GM19463 (cell line): ENCODE results near the gene THSD7B.

Experiments
- ATAC-seq: cut with Tn5 transposase; IDR thresholded peaks from one replicate; pipeline ENCODE4 v1.9.1; 2021; ENCODE audit warnings: mild to moderate bottlenecking, moderate library complexity; ENCODE audit not compliant: unreplicated experiment

THSD7B gene

DNA sequence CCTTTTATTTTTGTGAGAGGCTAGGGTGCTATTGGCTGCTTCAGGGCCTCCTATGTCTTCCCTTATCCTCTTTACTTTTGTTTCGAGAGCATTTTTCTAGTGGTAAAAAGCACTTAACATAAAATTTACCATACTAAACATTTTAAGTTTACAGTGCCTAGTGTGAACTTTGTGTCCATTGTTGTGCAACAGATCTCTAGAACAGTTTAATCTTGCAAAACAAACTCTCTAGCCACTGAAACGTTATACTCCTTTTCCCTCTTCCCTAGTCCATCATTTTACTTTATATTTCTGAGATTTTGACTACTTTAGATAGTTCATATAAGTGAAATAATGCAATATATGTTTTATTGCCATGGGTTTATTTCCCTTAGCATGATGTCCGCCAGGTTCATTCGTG is 580.6 kb downstream of the THSD7B start:
- ATAC-seq = no peak

DNA sequence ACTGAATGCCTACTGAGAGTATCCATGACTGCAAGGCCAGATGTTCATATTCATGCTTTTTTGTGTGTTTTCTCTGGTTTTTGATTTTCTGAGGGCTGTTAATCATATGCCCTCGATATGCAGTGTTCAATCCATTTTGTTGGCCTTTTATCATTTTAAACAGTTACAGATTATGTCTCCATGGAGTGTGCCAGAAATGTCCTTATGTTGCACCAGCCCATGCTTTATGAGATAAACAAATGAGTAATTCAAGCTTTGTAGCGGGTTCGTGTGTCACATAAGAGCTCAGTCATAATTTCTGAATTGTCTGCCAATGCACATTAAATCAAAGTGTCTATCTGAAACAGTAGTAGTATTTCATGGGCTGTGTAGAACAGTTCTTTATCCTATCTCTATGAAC is 583.0 kb downstream of the THSD7B start:
- no peak for ATAC-seq

DNA sequence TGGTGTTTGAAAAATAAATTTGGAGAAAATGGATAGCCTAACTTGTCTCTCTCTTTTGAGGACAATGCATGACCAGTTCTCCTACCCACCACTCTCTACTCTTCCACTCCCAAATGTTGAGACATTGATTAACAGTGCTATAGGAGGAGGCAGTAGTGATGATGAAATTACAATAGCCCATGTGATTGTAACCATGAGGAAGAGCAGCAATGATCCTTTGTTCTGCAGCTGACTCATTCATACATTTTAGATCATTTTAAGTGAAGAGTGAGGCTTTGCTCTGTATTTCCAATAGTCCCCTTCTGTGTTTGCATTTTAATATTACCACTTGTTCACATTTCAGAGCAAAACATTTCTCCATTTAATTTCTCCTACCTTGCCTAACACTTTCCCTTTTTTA is 592.3 kb downstream of the THSD7B start:
- no peak for ATAC-seq

DNA sequence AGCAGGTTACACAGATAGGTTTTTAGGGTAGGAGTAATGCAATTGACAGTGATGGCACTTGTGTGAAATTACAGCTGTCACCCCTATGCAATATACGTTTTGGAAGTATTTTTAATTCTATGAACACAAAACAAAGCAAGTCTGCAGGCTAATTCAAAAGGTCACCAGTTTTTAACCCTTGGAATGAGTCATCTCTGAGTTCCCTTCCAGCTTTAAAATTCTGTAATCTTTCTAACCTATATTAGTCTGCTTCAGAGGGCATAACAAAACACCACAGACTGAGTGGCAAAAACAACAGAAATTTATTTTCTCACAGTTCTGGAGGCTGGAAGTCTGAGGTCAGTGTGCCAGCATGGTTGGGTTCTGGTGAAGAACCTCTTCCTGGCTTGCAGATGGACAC is 602.0 kb downstream of the THSD7B start:
- ATAC-seq = no peak

DNA sequence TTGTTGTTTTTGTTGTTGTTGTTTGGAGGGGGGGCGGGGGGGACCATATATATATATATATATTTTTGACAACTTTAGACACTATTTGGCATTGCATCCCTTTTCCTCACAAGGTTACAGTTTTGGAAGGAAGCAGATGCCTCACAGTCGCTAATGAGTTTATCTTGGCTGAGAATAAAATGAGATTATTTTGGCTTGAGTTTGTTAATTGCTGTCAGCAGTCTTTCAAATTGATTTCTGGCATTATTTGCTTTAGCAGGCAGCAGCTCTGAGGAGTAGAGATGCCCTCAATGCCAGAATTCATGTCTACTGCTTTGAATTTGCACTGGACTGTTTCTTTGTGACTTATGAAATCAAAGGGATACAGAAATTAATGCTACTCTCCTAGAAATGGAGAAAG is 603.8 kb downstream of the THSD7B start:
- ATAC-seq = no peak

DNA sequence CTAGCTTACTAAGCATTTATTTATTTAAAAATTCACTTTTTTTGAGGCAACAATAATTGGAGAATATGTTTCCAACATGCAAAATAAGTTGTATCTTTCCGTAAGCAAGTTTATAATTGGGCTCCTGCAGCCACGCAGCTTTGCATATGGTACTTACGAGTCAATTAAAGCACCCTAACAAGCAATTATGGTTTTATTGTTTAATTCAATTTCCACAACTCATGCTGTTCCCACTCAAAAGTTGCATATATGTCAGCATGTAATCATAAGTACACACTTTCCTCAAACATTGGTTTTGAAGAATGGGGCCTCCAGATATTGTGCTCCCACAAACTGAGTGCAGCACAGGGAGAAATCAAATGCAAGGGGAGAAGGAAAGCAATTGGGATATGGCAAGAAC is 613.8 kb downstream of the THSD7B start:
- ATAC-seq = no peak

DNA sequence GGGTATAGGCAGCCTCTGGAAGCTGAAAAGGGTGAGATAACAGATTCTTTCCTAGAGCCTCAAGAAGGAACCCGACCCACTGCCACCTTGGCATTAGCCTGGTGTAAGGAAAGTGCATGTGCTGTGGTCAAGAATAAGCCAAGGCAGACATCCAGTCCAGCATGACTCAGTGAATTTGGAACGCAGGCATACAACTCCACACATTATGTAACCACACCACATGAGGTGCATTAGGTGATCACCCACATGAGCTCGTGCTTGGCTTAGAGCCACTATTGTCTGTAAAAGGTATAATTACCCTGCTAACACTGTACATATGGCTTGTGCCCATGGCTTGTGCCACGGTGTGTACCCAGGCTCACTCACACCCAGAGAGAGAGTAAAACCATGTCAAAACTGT is 615.3 kb downstream of the THSD7B start:
- ATAC-seq = no peak

DNA sequence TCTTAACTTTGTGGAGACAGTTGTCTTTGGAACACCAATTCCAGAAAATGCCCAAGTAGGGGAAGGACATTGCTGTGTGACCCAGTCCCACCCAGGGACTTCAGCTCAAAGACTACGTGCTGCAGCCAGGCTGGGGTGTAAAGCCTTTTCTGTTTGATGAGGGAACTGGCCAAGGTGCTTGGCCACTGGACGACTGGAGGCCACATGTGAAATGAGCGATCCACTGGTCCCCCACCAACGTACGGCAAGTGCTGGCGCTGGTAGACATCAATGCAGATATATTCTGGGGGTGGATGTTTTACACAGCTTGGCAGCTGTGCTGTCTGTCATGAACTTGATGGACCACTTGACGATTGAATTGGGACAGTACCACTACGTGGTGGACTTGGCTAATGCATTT is 616.4 kb downstream of the THSD7B start:
- ATAC-seq = no peak

DNA sequence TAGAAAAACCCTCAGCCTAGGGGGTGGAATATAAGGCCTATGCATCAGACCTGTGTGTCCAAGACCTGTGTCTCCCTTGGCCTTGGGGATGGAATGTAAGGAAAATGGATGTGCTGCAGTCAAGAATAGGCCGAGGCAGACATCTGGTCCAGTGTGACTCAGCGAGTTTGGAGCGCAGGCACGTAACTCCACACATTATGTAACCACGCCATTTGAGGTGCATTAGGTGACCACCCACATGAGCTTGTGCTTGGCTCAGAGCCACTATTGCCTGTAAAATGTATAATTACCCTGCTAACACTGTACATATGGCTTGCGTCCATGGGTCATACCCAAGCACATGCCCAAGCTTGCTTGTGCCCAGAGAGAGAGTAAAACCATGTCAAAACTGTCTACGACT is 618.0 kb downstream of the THSD7B start:
- ATAC-seq = no peak

DNA sequence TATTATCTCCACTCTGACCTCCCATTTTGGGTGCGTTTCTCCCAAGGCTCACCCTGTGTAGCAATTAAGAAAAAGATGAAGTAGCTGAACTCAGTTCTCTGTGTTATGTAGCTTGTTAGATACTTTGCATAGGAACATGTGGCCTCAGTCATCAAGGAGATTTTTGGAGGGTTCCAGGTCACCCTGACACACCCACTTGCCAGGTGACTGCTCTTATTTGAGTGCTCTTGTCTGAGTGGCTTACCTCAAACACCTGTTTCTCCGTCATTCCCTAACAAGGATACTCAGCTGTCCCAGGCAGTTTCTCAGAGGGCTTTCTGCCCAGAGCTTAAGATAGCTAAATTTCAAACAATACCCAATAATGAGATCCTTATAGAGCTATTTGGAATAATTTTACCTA is 621.7 kb downstream of the THSD7B start:
- ATAC-seq = no peak

DNA sequence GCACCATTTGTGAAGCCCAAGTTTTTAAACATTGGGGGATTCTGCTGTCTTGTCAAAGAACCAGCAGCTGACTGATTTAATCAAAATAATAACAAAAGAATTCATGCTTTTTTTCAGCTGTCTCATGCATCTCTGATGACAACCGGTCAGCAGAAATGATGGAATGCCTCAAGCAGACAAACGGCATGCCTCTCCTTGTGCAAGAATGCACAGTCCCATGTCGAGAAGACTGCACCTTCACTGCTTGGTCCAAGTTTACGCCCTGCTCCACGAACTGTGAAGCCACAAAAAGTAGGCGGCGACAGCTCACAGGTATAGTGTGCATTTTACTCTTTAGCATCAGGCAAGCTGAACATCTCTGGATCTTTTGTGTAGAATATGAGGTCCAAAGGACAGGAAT is 640.2 kb downstream of the THSD7B start:
- ATAC-seq = no peak

DNA sequence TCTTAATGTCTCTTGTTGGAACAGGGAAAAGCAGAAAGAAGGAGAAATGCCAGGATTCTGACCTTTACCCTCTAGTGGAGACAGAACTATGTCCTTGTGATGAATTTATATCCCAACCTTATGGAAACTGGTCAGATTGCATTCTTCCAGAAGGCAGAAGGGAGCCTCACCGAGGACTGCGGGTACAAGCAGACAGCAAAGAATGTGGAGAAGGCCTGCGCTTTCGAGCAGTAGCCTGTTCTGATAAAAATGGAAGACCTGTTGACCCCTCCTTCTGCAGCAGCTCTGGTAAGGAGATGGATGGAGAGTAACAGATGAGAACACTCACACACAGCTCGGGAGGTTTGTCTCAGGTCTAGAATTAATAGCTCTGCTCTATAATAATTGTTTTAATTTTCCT is 646.2 kb downstream of the THSD7B start:
- ATAC-seq = no peak

DNA sequence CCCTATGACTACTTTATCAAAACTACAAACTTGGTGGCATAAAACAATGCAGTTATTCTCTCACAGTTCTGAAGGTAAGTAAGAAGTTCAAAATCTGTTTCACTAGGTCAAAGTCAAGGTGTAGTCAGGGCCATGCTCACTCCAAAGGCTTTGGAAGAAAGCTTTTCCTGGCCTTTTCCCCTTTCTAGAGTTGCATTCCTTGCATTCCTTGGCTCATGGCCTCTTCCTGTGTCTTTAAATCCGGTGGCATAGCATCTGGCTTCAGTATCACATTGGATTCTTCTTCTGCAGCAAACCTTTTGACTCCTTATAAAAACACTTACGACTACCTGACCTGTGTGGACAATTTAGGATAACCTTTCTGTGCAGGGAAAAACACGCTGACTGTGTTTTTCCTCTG is 655.4 kb downstream of the THSD7B start:
- ATAC-seq = no peak

DNA sequence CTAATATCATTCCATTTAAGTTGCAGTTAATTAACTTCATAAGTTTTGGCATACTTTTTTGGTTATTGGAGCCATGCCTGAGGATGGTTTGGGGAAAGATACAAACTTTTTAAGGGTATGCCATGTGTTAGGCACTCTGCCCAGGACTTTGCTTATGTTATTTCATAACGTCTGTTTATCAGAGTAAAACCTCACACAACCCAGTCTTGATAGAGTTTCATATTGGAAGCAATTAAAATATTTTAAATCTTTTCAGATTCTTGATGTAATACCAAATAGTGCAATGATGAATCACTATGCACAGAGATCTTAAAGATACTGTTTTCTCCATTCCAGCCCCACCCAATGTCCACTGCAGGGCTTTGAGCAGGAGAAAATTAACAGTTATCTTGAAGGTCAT is 669.8 kb downstream of the THSD7B start:
- no peak for ATAC-seq

DNA sequence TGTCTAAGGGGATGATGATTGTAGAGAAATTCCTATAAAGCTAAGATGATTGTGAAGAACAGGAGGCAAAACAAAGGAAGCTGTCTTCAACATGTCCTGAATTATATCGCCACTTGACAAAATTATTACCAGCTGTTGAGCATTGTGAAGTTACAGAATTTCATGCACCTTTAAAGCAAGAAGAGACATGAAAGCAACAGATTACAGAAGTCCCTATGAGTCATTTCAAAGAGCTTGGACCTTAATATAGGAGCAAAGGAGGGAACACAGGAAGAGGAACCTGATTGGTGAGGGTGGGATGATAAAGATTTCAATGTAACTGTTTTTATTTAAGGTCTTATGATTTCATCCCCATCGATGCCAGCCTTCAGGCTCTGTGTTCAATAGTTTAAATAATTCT is 672.0 kb downstream of the THSD7B start:
- no peak for ATAC-seq

DNA sequence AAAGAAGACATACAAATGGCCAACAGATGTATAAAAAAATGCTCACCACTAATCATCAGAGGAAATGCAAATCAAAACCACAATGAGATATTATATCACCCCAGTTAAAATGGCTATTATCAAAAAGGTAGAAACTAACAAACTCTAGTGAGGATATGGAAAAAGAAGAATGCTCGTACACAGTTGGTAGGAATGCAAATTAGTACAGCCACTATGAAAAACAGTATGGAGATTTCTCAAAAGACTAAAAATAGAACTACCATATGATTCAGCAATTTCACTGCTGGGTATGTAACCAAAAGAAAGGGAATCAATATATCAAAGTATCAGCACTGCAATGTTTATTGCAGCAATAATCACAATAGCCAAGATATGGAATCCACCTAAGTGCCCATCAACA is 679.6 kb downstream of the THSD7B start:
- ATAC-seq = no peak

DNA sequence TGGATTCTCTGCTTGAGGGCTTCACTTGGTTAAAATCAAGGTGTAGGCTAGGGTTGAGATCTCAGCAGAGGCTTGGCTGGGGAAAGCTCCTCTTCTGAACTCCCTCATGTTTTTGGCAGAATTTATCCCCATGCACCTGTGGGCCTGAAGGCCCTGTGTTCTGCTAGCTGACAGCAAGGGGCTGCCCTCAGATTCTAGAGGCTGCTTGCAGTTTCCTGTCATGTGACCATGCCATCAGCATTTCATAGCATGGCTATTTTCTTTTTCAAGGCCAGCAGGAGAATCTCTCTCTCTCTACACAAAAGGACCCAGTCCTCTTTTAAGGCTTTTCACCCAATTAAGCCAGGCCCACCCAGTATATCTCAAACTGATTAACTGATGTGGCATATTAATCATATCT is 684.1 kb downstream of the THSD7B start:
- no peak for ATAC-seq

DNA sequence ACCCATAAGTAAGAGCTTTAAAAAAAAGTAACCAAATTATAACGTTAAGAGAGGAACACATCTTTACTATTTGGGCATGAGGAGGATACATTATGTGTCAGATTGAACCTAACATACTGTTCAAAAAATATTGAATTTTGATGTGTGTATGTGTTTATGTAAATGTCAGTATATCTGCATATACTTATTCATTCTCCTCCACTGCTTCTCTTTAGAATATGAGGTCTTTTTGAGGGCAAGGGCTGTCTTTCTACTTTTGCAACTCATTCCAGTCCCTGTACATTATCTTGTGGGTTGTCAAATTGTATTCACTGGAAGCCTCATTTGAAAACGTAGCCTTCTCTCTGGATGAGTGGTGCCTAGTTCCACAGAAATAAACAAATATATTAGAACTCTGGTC is 689.5 kb downstream of the THSD7B start:
- ATAC-seq = no peak

DNA sequence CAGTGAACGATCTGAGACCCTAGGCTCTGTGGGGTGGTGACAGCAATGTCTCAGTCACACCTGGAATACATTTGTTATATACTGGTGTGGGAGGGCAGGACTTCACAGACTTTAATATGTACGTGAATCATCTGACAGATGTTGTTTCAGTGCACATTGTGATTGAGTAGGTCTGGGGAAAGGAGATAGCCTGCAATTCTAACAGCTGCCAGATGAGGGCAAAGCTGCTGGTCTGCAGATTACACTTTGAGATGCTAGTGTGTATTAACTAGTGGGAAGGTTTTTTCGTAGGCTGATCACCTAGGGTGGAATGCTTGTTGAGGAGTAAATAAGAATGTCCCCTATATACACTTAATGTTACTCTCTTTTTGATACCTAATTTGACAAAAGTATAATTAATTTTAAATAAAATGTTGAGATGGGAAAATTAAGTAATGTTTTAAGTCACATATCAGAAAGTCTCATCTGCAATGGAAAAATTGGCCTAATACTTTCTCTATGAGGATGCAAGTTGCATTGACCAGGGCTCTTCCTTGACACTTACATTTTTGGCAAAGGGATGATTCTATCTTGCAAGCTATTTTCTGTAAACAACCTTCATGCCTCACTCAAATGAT is 702.0 kb downstream of the THSD7B start:
- peak; percentile 83 for ATAC-seq

DNA sequence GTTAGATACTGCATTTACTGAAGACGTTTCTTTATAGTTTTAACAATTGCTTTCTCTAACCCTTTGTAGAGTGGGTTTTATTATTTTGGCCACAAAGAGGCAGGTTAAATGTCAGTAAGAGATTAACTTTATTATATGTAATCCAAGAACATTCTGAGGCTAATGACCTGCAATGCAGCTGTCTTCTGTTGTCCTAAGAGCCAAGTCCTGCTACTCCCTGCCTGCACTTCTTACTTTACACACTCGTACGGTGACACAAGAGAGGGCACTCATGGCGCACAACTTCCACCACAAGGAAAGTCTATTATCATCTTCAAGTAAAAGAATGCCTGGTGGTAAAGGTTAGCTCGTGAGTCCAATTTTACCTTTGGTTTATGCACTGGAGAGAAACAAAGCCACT is 727.9 kb downstream of the THSD7B start:
- ATAC-seq = no peak

DNA sequence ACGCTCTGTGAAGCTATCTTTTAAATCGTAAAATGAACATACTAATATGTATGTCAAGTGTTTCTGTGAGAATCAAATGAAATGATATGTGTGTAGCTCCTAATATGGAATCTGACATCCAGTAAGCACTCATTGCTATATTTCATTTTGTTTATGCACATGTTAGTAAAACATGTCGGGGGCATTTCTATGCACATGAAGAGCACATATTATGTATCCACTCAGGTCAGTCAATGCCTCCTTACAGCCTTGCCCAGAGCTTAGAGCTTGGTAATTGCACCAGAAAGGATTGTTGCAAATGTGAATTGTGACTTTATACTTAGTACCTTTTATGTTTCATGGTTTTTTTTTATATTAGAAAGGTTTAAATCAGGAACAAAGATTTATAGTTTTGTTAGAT is 735.3 kb downstream of the THSD7B start:
- no peak for ATAC-seq

DNA sequence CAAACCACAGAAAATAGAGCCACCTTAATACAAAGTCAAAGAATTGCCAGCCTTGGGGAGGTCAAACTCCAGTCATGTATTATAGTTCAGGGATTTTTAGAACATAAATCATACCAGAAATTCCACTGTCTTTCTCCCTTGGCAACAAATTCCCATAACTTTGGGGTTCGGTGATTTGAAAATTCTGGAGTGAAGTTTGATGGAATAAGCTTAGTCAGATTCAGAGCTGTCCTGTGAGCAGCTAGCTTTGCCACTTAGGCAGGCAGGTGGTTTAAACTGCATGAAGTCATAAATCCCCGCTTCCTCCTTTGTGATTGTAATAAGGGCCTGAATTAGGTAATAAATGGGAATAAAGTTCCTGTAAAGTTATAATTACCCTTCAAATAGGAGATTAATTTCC is 741.9 kb downstream of the THSD7B start:
- no peak for ATAC-seq

DNA sequence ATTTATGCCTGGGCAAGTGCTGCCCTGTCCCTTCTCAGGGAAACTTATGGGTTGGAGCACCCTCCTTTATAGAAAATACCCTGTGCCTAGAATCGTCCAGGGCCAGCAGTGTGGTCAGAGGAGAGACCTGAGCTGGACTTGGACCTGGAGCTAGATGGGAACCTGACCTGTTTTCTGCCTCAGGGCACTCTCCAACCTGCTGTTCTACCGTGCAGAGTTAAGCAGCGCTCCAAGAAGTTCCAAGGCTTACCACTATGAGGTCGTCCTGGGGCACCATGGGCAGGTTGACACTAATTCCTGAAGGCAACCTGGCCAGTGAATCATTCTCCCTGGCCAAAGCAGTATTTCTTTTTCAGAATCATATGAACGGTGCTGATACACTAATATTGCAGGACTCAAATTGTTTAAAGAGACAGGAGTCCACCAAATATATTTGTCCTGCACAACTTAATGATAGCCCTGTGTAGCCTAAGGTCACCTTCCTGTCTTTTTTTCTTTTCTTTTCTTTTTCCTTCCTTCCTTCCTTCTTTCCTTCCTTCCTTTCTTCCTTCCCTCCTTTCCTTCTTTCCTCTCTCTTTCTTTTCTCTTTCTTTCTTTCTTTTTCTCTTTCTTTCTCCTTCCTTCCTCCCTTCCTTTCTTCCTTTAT is 743.5 kb downstream of the THSD7B start:
- no peak for ATAC-seq
